Left lung (tissue), 10 donors: ENCODE results near the gene SLC23A2. TPM values are rescaled to one million over a fixed set of nuclear protein-coding genes. Genes with fewer than 3 reads are reported as not detected.

Source experiments
- ATAC-seq: fragments of 200-7000 bp; cut with Tn5 transposase; one replicate; pipeline ENCODE4 v1.9.1; 2020; ENCODE audit warnings: moderate library complexity
- DNase-seq, 4 donors: peaks; one replicate each; pipeline ENCODE4 v3.0.0-alpha.2; 2013 to 2020
- H3K27ac ChIP-seq, 2 donors: fragments of 200-600 bp; sonication (generic) in 1 of 2; one replicate each; pipeline versions ENCODE4 v1.5.0 to v1.8.0; 2020 to 2021
- H3K27me3 ChIP-seq, 2 donors: fragments of 200-600 bp; sonication (generic) in 1 of 2; one replicate each; pipeline versions ENCODE4 v1.5.0 to v1.8.0; 2020 to 2021
- H3K36me3 ChIP-seq, 2 donors: fragments of 200-600 bp; sonication (generic) in 1 of 2; one replicate each; pipeline versions ENCODE4 v1.5.0 to v1.8.0; 2020 to 2021
- H3K4me1 ChIP-seq, 2 donors: fragments of 200-600 bp; one replicate each; pipeline ENCODE4 v1.8.0; 2021
- H3K4me3 ChIP-seq, 2 donors: fragments of 200-600 bp; sonication (generic) in 1 of 2; one replicate each; pipeline versions ENCODE4 v1.5.0 to v1.8.0; 2020 to 2021; ENCODE audit warnings: mild to moderate bottlenecking in 1 of 2
- H3K9me3 ChIP-seq, 2 donors: fragments of 200-600 bp; sonication (generic) in 1 of 2; one replicate each; pipeline versions ENCODE4 v1.5.0 to v1.8.0; 2020 to 2021
- CTCF ChIP-seq, 2 donors: fragments of 200-600 bp; sonication (generic) in 1 of 2; IDR thresholded peaks; one replicate each; pipeline versions ENCODE4 v1.5.0 to v1.8.0; 2021; ENCODE audit warnings: antibody characterized with exemption in 2 of 2
- intact Hi-C, 2 donors: fragments of 100-400 bp; cut with DNase I; formaldehyde crosslinking; loops; one replicate each; pipeline versions ENCODE4 v1.11.2 to v1.14.2; 2022
- polyA plus RNA-seq, 6 donors: library from polyadenylated mRNA; unstranded; fragments of 120-200 nt; gene quantifications; one replicate each; pipeline ENCODE4 v1.2.1, GENCODE V29; 2013; ENCODE audit not compliant: insufficient read length in 6 of 6
- total RNA-seq, 2 donors: library from RNA; stranded (reverse); fragmentation: NEBNext Ultra II Directional; extraction: Animal tissue kit (Norgen Biotek cat#: 25700); gene quantifications; one replicate each; pipeline ENCODE4 v1.2.1, GENCODE V29; 2021
- donor health status: DM: no; HTN: yes; CAD: no.
- donor health status: DM: no; HTN: no; CAD: no.

Gene SLC23A2
- total and polyA plus RNA-seq, 8 donors: 15.8 to 27.1 (median 25.9) TPM

DNA sequence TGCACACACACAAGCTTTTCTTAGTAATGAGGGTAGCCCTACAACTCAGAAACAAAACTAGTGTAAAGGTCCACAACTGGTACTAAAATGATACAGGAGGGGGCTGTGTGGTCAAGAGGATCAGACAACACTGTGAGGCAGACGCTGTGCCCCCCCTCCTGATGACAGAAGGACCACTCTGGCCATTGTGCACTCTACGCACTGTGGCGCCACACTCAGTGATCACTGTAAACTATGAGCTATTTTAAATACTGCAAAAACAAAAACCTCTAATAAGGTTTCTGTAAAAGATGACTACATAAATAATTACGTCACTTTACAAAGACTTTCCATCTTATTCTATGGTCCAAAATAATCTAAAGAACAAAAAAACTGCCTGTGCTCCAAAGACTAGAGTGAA lies 96.1 kb downstream of the SLC23A2 start:
- Histone ChIP-seq H3K27ac (no peak overlapping the region), H3K9me3 (no peaks in the 10 kb centered on the region), H3K27me3 (no peaks in the 10 kb centered on the region), H3K4me3 (no peak overlapping the region), H3K36me3 (peaks cover 0 to 20% of the 10 kb centered on the region in 2 donors), H3K4me1 (no peaks in the 10 kb centered on the region)
- TF ChIP-seq CTCF (IDR thresholded peaks at IDR 0.05): no peak
- DNase-seq: no peak
- intact Hi-C loops: no loop called here
- no peak for ATAC-seq

DNA sequence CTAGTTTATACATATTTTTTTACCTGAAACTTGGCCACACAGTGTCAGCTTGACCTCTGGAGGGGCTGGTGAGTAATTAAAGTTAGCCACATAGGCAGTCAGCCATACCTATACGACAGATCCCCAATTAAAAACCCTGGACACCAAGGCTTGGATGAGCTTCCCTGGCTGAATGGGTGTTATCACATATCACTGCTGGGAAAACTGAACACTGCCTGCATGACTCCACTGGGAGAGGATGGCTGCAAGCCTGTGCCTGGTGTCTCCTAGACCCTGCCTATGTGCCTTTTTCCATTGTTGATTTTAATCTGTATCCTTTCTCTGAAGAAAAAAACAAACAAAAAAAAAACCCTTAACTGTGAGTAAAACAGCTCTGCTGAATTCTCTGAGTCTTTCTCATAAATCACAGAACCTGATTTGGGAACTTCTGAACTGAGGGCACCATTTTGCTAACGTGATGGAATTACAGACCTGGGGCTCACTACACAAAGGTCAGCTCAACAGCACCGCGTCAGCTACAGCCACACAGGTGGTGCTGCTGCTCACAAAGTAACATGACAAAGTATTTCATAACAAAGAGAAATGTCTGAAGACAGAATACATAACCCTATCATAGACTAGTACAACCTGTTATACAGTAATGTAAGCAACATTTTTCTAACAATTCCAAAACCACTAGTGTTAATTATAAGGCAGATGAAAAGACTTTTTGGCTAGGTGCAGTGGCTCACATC lies 97.0 kb downstream of the SLC23A2 start:
- ATAC-seq: no peak
- no peak for DNase-seq

DNA sequence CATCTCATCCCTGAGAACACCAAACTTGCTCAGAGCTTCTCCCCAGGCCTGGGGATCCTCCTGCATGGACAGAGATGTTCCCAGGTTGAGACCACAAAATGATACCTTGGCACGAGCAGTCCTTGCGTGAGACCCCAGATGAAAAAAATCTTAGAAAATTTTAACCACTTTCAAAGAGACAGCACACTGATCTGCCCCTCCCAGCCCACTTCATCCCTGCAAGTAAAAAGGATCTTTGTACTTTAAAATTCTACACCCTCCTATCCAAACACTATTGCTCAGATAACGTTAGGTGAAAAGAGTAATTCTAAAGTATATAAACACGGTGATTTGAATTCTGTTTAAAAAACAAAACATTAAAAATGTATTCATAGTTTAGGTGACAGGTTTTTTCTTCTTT lies 98.5 kb downstream of the SLC23A2 start:
- intact Hi-C loops: no loop called here
- no peak for TF ChIP-seq CTCF (IDR thresholded peaks at IDR 0.05)
- H3K36me3 ChIP-seq: peaks cover 0 to 30% of the 10 kb centered on the region in 2 donors
- H3K27ac ChIP-seq: no peak overlapping the region
- no peak overlapping the region for H3K4me3 ChIP-seq
- ATAC-seq (no peak), DNase-seq (no peak)
- no peaks in the 10 kb centered on the region for H3K9me3 ChIP-seq
- no peaks in the 10 kb centered on the region for H3K27me3 ChIP-seq
- peaks cover 0 to 12% of the 10 kb centered on the region in 2 donors for H3K4me1 ChIP-seq

More for the DNA sequence above, 97.0 kb downstream of the SLC23A2 start:
- intact Hi-C loops: no loop called here
- Histone ChIP-seq H3K36me3 (peaks cover 0 to 24% of the 10 kb centered on the region in 2 donors), H3K27me3 (no peaks in the 10 kb centered on the region), H3K9me3 (no peaks in the 10 kb centered on the region), H3K27ac (no peak overlapping the region), H3K4me1 (no peaks in the 10 kb centered on the region), H3K4me3 (no peak overlapping the region)
- no peak for TF ChIP-seq CTCF (IDR thresholded peaks at IDR 0.05)

DNA sequence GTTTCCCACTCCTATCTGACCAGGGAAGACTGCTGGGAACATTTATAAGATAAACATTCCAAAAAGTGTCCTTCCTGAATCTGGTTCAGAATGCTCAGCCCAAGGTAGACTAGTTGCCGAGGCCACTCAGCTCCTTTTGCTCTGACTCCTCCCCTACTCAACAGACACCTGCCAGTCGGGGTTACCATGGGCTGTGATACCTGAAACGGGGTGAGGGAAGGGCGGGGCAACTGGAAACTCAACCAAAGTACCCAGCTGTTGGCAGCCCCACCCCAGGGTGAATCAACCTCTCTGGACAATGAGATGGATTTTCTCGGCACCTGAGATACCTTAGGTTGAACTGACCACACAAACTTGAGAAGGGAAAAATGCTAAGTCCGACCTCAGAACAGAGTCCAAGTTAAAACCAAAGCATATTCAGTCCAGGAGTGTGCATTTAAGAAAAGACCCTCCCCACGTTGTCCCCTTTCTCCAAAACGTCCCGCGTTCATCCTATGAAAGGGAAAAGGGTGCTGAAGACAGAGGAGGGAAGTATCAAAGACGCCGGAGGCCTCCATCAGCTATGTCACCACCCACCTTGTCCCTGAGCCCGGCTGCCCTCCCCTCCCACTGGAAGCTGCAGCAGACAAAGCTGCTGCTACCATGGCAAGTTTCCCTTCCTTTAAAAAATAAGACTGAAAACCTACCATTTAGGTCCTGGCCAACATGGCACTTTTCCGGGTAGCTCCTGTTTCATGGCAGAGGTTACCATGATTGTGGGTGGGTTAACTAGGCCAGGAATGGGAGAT lies 100.1 kb downstream of the SLC23A2 start:
- Histone ChIP-seq H3K27ac (no peak overlapping the region), H3K4me1 (peaks cover 0 to 12% of the 10 kb centered on the region in 2 donors), H3K27me3 (no peaks in the 10 kb centered on the region), H3K9me3 (no peaks in the 10 kb centered on the region), H3K36me3 (peaks cover 0 to 30% of the 10 kb centered on the region in 2 donors), H3K4me3 (no peak overlapping the region)
- no peak for TF ChIP-seq CTCF (IDR thresholded peaks at IDR 0.05)
- no peak for DNase-seq
- intact Hi-C loops: no loop called here
- no peak for ATAC-seq
